Activated CD4-positive, alpha-beta T cell treated with anti-CD3 and anti-CD28 coated beads, Interleukin-2, amount 50 U/mL, for 16 hours (primary cell): ENCODE results near the gene RARA.
"Not testable (repeated sequence)": the region's sequence is repeated elsewhere in the genome, so short reads cannot be mapped to it uniquely, and the experiment has no call there.

Experiments used
- DNase-seq: peaks from one replicate; pipeline ENCODE4 v3.0.0-alpha.2; 2020

RARA gene

GRCh38 chr17:40361063-40361924 is 52.3 kb downstream of the RARA start:
- no peak for DNase-seq

DNA sequence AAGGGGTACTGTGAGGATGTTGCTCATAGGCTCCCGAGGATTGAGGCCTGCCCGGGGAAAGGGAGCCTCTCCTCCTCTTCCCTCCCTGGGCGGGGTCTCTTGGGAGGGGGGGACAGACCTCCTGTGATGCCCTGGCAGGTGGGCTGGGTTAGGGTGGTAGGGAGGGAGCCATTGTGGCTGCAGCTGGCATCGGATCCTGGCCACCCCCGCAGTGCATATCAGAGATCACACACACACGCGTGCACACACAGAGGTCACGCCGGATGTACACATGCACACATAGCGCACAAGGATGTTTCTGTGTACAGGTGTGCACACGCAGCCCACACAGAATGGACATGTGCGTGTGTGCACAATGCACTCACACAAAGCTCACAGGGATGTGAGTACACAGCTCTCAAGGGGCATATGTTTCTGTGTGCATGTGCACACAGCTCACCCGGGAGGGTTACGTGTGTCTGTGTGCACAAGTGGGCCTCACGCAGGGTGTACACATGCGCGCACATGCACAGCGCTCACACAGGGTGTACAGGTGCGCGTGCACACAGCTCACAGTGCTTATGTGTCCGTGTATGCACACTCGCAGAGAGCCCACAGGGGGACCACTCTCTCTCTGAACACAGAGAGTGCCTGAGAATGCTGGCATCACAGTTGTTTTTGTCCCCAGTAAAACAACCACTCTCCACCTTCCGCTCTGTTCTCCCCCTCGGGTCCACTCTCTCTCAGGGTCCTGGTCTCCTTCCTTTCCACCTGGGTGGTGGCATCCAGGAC is 53.1 kb downstream of the RARA start:
- no peak for DNase-seq

DNA sequence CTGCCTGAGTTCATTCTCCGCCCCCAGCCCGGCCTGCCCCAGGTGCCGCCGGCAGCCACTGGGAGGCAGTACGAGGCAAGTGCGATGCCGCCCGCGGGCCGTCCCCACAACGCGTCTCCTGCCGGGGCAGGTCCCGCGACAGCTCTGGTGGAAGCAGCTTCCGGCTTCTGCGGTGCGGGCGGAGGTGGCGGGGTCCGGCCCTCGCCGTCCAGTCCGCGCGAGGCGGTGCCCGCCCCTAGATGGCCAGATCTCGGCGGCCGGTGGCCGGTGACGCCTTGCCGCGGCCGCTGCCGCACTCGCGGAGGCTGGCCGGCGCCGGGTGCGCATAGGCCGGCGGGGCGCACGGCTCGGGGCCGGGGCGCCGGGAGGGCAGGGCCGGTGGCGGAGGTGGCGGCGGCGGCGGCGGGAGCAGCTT is 53.7 kb downstream of the RARA start:
- DNase-seq: peak; percentile 87

DNA sequence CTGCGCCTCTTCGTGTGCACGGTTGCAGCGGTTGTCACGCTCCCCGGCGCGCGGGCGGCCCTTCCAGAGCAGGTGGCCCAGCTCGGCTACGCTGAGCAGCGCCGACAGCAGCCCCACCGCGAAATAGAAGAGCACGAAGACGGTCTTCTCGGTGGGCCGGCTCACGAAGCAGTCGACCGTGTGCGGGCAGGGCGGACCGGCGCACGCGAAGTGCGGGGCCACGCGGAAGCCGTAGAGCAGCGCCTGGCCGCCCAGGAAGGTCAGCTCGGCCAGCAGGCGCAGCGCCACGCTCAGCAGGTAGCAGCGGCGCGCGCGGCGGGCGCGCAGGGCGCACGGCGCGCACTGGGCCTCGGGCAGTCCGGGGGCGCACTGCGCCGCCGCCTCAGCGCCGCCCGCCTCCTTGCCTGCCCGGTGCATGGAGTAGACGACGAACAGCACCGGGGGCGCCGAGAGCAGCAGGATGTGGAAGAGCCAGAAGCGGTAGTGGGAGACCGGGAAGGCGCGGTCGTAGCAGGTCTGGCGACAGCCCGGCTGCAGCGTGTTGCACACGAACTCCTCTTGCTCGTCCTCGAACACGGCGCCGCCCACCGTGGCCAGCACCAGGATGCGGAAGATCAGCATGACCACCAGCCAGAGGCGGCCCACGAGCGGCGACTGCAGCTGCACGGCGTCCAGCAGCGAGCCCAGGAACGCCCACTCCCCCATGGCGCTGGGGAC is 54.3 kb downstream of the RARA start:
- DNase-seq: no peak

DNA sequence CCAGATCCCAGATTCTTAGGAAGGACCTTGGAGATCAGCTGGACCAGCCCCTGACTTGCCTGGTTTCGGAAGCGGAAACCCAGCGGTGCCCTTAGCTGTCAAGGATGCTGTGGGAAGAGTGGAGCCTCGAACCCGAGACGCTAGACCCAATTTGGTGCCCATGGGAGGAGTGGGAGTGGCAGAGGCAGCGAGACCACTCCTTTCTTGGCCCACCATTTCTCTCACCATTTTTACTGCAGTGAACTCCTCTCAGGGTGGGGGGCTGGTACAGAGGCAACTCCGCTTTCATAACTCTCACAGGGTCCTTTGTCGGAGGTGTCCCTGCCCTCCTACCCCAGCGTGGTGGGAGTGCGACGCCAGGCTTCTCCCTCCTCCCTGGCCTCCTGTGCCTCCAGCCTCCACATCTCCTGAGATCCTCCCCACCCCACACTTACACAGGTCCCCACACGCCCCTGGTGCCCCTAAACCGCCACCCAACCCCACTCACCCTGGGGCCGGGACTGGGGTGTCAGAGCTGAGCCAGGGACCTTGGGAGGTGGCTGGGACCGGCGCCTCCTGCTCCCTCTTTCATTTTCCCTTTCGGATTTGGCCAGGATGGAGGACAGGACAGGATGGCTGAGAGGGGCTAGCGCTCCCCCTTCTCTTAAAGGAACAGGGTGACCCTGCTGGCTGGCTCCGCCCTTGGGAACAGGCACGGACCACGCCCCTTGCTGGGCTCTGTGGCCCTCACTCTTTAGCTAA is 55.3 kb downstream of the RARA start, which contains the start of gene GJD3:
GJD3 (minus strand) TSS at position 617 of the 741 bp plus-strand sequence. CDS start 922 bp downstream, outside the sequence.
- no peak for DNase-seq

DNA sequence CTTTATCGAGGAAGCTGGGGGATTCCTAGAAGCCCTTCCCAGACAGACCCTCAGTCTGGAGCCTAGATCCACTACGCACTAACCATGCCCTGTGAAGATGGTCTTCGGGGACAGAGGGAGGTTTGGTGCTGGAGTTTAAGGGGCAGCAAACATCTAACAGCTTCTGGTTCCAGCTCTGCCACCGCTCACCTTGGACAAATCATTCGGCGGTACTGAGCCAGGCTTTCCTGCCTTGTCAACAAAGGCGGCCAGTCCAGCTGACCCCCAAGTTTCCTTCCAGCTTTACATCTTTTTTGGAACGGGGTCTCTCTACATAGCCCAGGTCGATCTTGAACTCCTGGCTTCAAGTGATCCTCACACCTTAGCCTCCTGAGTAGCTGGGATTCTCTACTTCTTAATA is 55.9 kb downstream of the RARA start:
- no peak for DNase-seq

DNA sequence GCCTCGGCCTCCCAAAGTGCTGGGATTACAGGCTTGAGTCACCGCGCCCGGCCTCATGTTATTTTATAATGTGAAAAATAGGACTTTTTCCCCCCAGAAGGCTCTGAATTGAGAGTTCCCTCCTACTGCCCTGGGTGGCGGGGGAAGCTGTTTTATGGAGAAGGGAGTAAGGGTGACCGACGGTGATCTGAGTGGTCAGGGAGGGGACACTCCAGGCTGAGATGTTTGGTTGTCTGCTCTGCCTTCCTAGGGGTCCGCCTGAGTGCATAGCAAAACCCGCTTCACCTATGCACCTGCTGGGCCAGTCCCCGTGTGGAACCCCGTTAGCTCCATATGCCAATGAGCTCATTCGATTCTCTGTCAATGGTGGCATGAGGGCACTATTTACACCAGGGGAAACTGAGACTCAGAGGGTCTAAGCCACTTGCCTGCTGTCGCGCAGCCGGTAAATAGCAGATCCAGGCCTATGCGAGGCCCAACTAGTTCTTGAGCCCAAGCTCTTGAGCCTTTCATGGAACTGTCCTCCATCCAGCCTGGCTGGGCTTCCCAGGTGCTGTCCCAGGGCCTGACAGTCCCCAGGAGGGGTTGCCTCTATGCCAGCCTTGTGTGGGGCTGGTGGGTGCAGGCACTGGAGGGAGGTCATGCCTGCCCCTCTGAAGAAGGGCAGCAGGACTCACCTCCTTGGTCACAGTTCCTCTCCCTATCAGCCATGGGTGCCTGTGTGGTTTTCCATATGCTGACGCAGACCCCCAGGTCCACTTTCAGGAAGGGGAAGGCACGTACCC is 57.3 kb downstream of the RARA start:
- no peak for DNase-seq

DNA sequence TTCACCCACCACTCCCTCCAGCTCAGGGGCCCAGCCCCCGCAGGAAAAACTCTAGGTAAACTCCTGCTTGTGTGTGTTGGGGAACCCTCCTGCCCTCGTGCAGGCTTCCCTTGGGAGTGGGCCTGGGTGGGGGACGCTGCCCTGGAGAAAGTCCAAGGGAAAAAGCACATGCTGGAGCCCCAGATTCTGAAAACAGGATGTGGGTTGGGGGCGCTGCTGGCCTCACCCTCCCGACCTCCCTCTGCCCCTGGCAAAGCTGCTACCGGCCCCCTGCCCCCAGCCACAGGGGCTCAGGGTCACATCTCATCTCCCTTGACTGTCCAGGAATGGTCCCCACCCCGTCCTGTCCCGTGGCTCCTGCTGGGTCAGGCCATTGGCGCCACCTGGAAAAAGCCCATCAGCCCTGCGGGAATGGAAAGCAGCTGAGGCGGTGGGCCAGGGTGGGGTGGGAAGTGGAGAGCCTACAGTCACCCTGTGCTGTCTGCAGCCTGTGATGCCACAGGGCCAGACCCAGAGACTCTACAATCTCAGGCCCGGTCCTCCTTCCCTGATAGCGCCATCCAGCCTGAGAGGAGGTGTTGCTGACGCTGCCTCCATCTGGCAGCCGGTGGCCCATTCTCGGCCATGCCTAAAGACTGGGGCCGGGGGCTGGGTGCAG is 58.0 kb downstream of the RARA start:
- DNase-seq: no peak

DNA sequence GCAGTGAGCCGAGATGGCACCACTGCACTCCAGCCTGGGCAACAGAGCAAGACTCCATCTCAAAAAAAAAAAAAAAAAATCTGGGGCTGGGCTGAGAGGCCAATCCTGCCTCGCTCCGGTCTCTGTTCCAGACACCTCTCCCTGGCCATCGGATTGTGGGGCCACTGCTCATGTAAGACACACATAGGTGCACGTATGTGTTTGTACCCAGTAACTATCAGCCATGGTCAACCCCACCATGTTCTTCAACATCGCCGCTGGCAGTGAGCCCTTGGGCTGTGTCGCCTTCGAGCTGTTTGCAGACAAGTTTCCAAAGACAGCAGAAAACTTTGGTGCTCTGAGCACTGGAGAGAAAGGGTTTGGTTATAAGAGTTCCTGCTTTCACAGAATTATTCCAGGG is 58.7 kb downstream of the RARA start:
- not testable (repeated sequence) for DNase-seq

- no peak for DNase-seq
Measured at GRCh38 chr17:40369923-40370322, 60.9 kb downstream of the RARA start.

DNA sequence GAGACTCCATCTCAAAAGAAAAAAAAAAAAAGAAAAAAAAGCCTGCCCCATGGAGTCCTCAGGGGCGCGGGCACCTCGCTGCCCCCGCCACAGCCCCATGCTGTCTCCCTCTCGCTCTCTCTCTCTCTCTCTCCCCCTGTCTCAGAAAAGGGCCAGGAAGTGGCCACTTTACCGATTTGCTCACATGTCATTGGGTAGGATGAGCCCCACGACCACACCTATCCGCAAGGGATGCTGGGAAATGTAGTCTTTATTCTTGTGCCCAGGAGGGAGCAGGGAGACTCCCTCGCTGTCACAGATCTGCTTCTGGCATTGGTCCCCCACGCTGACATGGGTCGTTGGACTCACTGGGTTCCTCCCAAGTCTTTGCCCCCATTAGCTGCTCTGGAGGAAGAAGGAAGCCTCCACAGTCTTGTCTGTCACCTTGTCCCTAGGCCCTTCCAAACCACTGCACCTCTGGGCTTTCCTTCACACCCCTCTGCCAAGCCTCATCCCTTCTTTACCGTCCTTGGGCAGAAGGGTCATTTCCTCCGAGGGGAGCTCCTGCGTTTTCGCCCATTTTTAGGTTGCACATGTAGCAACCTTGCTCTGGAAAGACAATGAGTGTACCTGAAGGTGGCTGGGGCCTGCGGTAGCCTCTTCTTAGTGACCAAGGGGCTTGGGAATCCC is 62.4 kb downstream of the RARA start:
- DNase-seq: peak; percentile 47

DNA sequence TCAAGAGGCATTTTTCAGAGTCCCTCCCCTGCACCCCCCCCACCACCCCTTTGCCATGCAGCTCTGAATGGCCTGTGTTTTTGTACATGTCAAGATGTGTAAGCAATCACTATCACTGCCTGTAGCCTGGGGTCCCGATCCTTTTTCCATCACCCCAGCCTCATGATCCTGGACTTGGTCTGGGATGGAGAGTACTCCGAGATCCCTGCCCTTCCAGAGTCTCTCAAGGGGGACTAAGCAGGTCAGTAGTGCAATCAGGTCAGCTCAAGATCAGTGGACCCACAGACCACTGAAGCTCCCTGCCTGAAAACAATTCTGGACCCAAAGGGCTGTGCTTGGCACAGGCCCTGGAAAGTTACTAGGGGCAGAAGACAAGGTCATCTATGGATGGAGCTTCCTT is 63.1 kb downstream of the RARA start:
- no peak for DNase-seq

GRCh38 chr17:40372644-40373043 is 63.7 kb downstream of the RARA start:
- not testable (repeated sequence) for DNase-seq

GRCh38 chr17:40373324-40373723 is 64.3 kb downstream of the RARA start:
- DNase-seq: no peak

GRCh38 chr17:40373999-40374398 is 65.0 kb downstream of the RARA start:
- no peak for DNase-seq

GRCh38 chr17:40374821-40375498 is 66.0 kb downstream of the RARA start:
- no peak for DNase-seq

DNA sequence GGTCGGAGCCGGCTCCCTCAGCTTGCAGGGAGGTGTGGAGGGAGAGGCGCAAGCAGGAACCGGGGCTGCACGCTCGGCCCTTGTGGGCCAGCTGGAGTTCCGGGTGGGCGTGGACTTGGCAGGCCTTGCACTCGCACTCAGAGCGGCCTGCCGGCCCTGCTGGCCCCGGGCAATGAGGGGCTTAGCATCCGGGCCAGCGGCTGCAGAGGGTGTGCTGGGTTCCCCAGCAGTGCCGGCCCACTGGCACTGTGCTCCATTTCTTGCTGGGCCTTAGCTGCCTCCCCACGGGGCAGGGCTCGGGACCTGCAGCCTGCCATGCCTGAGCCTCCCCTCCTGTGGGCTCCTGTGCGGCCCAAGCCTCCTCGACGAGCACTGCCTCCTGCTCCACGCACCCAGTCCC is 66.8 kb downstream of the RARA start:
- DNase-seq: not testable (repeated sequence)

GRCh38 chr17:40376541-40376940 is 67.6 kb downstream of the RARA start:
- peak; percentile 21 for DNase-seq

- DNase-seq: no peak
Measured at GRCh38 chr17:40377832-40378231, 68.9 kb downstream of the RARA start.

DNA sequence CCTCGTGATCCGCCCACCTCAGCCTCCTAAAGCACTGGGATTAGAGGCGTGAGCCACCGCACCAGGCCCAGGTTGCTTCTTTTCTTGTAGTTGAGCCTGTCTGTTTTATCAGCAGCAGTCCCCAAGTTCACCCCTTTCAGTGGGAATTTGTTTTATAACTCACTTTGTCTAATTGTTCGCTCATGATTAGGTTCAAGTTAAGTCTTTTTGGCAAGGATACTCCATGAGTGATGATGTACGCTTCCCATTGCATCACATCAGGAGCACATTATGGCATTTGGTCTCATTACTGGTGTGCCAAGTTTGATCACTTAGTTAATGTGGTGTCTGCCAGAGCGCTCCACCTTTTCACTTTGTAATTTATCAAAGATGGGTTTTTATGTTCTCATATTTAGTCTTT is 70.0 kb downstream of the RARA start:
- DNase-seq: no peak
